HCT116 (cell line): ENCODE measurements around the gene TOP2B. TPM values are rescaled to one million over a fixed set of nuclear protein-coding genes. Genes with fewer than 3 reads are reported as not detected.

Source experiments
- ATAC-seq: fragments of 200-7000 bp; cut with Tn5 transposase; 2 replicates; pipeline ENCODE4 v1.9.1; 2020; ENCODE audit warnings: mild to moderate bottlenecking, moderate library complexity
- BruUV-seq: library from RNA; stranded (reverse); fragments of 400-500 nt; replicated peaks from 2 replicates; lab custom pipeline; 2021; lab: Mats Ljungman, UMichigan
- CTCF ChIA-PET: fragments of 300-600 bp; sonication (Branson Sonifier 250); formaldehyde crosslinking; loops from one replicate; lab custom pipeline; 2021; ENCODE audit warnings: antibody characterized with exemption; lab: Charles Lee
- POLR2A ChIA-PET: fragments of 300-600, 350-600 bp; sonication (Branson Sonifier 250); formaldehyde crosslinking; loops from one replicate; lab custom pipeline; 2021; ENCODE audit warnings: antibody characterized with exemption; lab: Charles Lee
- RAD21 ChIA-PET, 2 experiments: fragments of 300-600 bp; sonication (Branson Sonifier 250); formaldehyde crosslinking; loops; one replicate each; lab custom pipeline; 2023; ENCODE audit warnings: low total read pairs in 2 of 2; ENCODE audit not compliant: uncharacterized antibody in 2 of 2, unreplicated experiment in 2 of 2, low non-redundant PET in 1 of 2; lab: Charles Lee
- DNase-seq: peaks from one replicate; pipeline ENCODE4 v3.0.0-alpha.2; 2010; ENCODE audit warnings: low read depth, low spot score
- H2AFZ ChIP-seq: fragments of 200-600 bp; shearing (Covaris generic), sonication (generic); 2 replicates; pipeline ENCODE4 v1.6.1; 2017; ENCODE audit warnings: low read depth, mixed run types, mixed read lengths, antibody characterized with exemption, low read length; ENCODE audit not compliant: poor library complexity, severe bottlenecking
- H3K27ac ChIP-seq: 2 replicates; pipeline ENCODE4 v1.5.1; 2012; ENCODE audit warnings: low read depth, low read length
- H3K27me3 ChIP-seq: fragments of 200-600 bp; sonication (generic); 2 replicates; pipeline ENCODE4 v1.6.1; 2016; ENCODE audit warnings: mixed run types, low read length, mixed read lengths; ENCODE audit not compliant: insufficient read depth
- H3K36me3 ChIP-seq, 2 experiments: fragments of 200-500 bp in 1 of 2; fragments of 200-600 bp in 1 of 2; sonication (Bioruptor generic) in 1 of 2; sonication (generic) in 1 of 2; 2 replicates each; pipeline versions ENCODE4 v1.5.1 to v1.6.1; 2014 to 2016; ENCODE audit warnings: low read length in 2 of 2, inconsistent platforms in 1 of 2, mixed read lengths in 1 of 2, mixed run types in 1 of 2; ENCODE audit not compliant: insufficient read depth in 2 of 2, control insufficient read depth in 1 of 2
- H3K4me1 ChIP-seq, 2 experiments: fragments of 200-600 bp in 1 of 2; sonication (generic) in 1 of 2; 2 replicates each; pipeline versions ENCODE4 v1.5.1 to v1.6.1; 2012 to 2017; ENCODE audit warnings: low read length in 2 of 2, inconsistent platforms in 1 of 2, mild to moderate bottlenecking in 1 of 2, mixed read lengths in 1 of 2, mixed run types in 1 of 2, moderate library complexity in 1 of 2; ENCODE audit not compliant: insufficient read depth in 2 of 2, control insufficient read depth in 1 of 2
- H3K4me2 ChIP-seq: fragments of 200-600 bp; sonication (generic); 2 replicates; pipeline ENCODE4 v1.6.1; 2017; ENCODE audit warnings: mixed run types, low read length, mixed read lengths
- H3K4me3 ChIP-seq, 2 experiments: fragments of 200-600 bp in 1 of 2; sonication (generic) in 1 of 2; replicated peaks in 1 of 2; 2 replicates each; pipeline ENCODE4 v1.5.1; 2011 to 2016; ENCODE audit warnings: low read length in 2 of 2, control low read depth in 1 of 2, low read depth in 1 of 2, mild to moderate bottlenecking in 1 of 2, mixed read lengths in 1 of 2, mixed run types in 1 of 2
- H3K79me2 ChIP-seq: fragments of 200-600 bp; sonication (generic); 2 replicates; pipeline ENCODE4 v1.6.1; 2017; ENCODE audit warnings: mild to moderate bottlenecking, mixed run types, low read length, moderate library complexity, mixed read lengths; ENCODE audit not compliant: insufficient read depth
- H3K9ac ChIP-seq: fragments of 200-600 bp; sonication (generic); 2 replicates; pipeline ENCODE4 v1.6.1; 2016; ENCODE audit warnings: low read length, mixed read lengths
- H3K9me2 ChIP-seq: fragments of 200-600 bp; sonication (generic), shearing (Covaris generic); 2 replicates; pipeline ENCODE4 v1.6.1; 2017; ENCODE audit warnings: mixed run types, mild to moderate bottlenecking, moderate library complexity; ENCODE audit not compliant: insufficient read depth
- H3K9me3 ChIP-seq, 2 experiments: fragments of 200-500 bp in 1 of 2; fragments of 200-600 bp in 1 of 2; sonication (Bioruptor generic) in 1 of 2; sonication (generic) in 1 of 2; 2 replicates each; pipeline ENCODE4 v1.6.1; 2014 to 2017; ENCODE audit warnings: low read length in 2 of 2, mixed read lengths in 2 of 2, inconsistent platforms in 1 of 2, low read depth in 1 of 2, mild to moderate bottlenecking in 1 of 2, mixed run types in 1 of 2, moderate library complexity in 1 of 2; ENCODE audit not compliant: control insufficient read depth in 1 of 2, insufficient read depth in 1 of 2
- H4K20me1 ChIP-seq: fragments of 200-600 bp; sonication (generic), shearing (Covaris generic); 2 replicates; pipeline ENCODE4 v1.6.1; 2017; ENCODE audit warnings: mixed run types, mild to moderate bottlenecking, moderate library complexity; ENCODE audit not compliant: insufficient read depth
- CTCF ChIP-seq, 3 experiments: fragments of 200-600 bp in 1 of 3; sonication (generic) in 1 of 3; IDR thresholded peaks in 2 of 3; conservative IDR thresholded peaks in 1 of 3; 2 replicates each; pipeline ENCODE4 v1.5.1; 2012 to 2017; ENCODE audit warnings: low read depth in 2 of 3, low read length in 2 of 3, antibody characterized with exemption in 1 of 3, borderline replicate concordance in 1 of 3, control low read depth in 1 of 3, mild to moderate bottlenecking in 1 of 3, mixed read lengths in 1 of 3, mixed run types in 1 of 3, moderate library complexity in 1 of 3; ENCODE audit not compliant: insufficient read depth in 1 of 3
- EGR1 ChIP-seq: IDR thresholded peaks from 2 replicates; pipeline ENCODE4 v1.6.1; 2012; ENCODE audit warnings: low read depth
- ELF1 ChIP-seq: IDR thresholded peaks from 2 replicates; pipeline ENCODE4 v1.6.1; 2012; ENCODE audit warnings: low read depth, borderline replicate concordance
- EZH2 ChIP-seq: fragments of 200-600 bp; sonication (generic); IDR thresholded peaks from 2 replicates; pipeline ENCODE4 v1.6.1; 2017; ENCODE audit warnings: antibody characterized with exemption, mixed run types
- JUND ChIP-seq: IDR thresholded peaks from 2 replicates; pipeline ENCODE4 v1.6.1; 2012
- MAX ChIP-seq: IDR thresholded peaks from 2 replicates; pipeline ENCODE4 v1.6.1; 2012
- POLR2A ChIP-seq: IDR thresholded peaks from 2 replicates; pipeline ENCODE4 v1.7.0; 2011; ENCODE audit warnings: borderline replicate concordance; ENCODE audit not compliant: insufficient read depth, insufficient read length; ENCODE audit errors: extremely low read depth
- POLR2AphosphoS5 ChIP-seq: IDR thresholded peaks from 2 replicates; pipeline ENCODE4 v1.6.1; 2011; ENCODE audit warnings: mild to moderate bottlenecking, low read depth, low read length, moderate library complexity
- RAD21 ChIP-seq: IDR thresholded peaks from 2 replicates; pipeline ENCODE4 v1.6.1; 2012; ENCODE audit warnings: low read depth, mild to moderate bottlenecking
- SIN3A ChIP-seq: IDR thresholded peaks from 2 replicates; pipeline ENCODE4 v1.6.1; 2012; ENCODE audit warnings: low read depth
- SRF ChIP-seq: IDR thresholded peaks from 2 replicates; pipeline ENCODE4 v1.6.1; 2012; ENCODE audit warnings: low read depth
- YY1 ChIP-seq: IDR thresholded peaks from 2 replicates; pipeline ENCODE4 v1.6.1; 2011; ENCODE audit warnings: low read length, low read depth, moderate library complexity, mild to moderate bottlenecking; ENCODE audit not compliant: insufficient replicate concordance; ENCODE audit errors: extremely low read depth
- ZFX ChIP-seq: fragments of 450-650 bp; IDR thresholded peaks from 2 replicates; pipeline ENCODE4 v1.6.1; 2017
- ZNF274 ChIP-seq: fragments of 200-500 bp; sonication (Bioruptor generic); IDR thresholded peaks from 2 replicates; pipeline ENCODE4 v1.6.1; 2014; ENCODE audit warnings: mild to moderate bottlenecking, low read depth, low read length, inconsistent platforms
- intact Hi-C: fragments of 100-400 bp; cut with micrococcal nuclease; formaldehyde crosslinking; loops from 2 replicates; pipeline ENCODE4 v1.10.0; 2022
- total RNA-seq: library from RNA; stranded (reverse); gene quantifications from one replicate; pipeline ENCODE4 v1.2.1, GENCODE V29; 2021; ENCODE audit not compliant: unreplicated experiment

The TOP2B gene
- total RNA-seq, 1 experiment from 2014 or later: 101 TPM

- CTCF ChIA-PET: no interaction called here
- no peaks in the 10 kb centered on the region for H4K20me1 ChIP-seq
Observed at GRCh38 chr3:25574172-25574765, 90.4 kb downstream of the TOP2B start.

More at GRCh38 chr3:25574172-25574765, 90.4 kb downstream of the TOP2B start:
- H3K4me1 ChIP-seq: no peaks in the 10 kb centered on the region
- no peaks in the 10 kb centered on the region for H3K9me3 ChIP-seq
- H3K79me2 ChIP-seq: no peaks in the 10 kb centered on the region
- DNase-seq: no peak
- no peaks in the 10 kb centered on the region for H3K36me3 ChIP-seq
- no peak overlapping the region for H3K9ac ChIP-seq
- BruUV-seq: no TSS peak
- no peaks in the 10 kb centered on the region for H3K27me3 ChIP-seq
- H3K4me3 ChIP-seq: no peak overlapping the region
- H2AFZ ChIP-seq: no peak overlapping the region
- no peaks in the 10 kb centered on the region for H3K9me2 ChIP-seq
- no peak overlapping the region for H3K4me2 ChIP-seq
- ChIA-PET RAD21 (no interaction called here), POLR2A (no interaction called here)
- no peak overlapping the region for H3K27ac ChIP-seq
- TF ChIP-seq ZFX: no peak
- no peak for TF ChIP-seq EGR1
- no peak for TF ChIP-seq RAD21
- no peak for TF ChIP-seq SRF
- no peak for TF ChIP-seq CTCF (IDR thresholded peaks at IDR 0.05 in 2 of 3, conservative IDR thresholded peaks at IDR 0.05 in 1 of 3; ENCODE audit: borderline replicate concordance in 1 of 3, insufficient read depth in 1 of 3, low read depth in 2 of 3, low read length in 2 of 3)
- no peak for TF ChIP-seq POLR2A
- no peak for TF ChIP-seq YY1
- no peak for TF ChIP-seq MAX
- no peak for TF ChIP-seq ELF1
- no peak for TF ChIP-seq ZNF274
- no peak for TF ChIP-seq EZH2
- TF ChIP-seq POLR2AphosphoS5: no peak
- TF ChIP-seq JUND: no peak
- no peak for TF ChIP-seq SIN3A
- no peak for ATAC-seq
- intact Hi-C loops: no loop called here
